ENCODE data around the gene SERPINB1.

Gene SERPINB1

GRCh38 chr6:2794171-2794730 lies 47.4 kb downstream of the SERPINB1 start:
- no peak for DNase-seq (ENCODE audit: low read depth in 2 of 2)

- no peak for DNase-seq (ENCODE audit: low read depth in 2 of 2)
Observed at GRCh38 chr6:2793534-2794151, 48.0 kb downstream of the SERPINB1 start.

- no peak for DNase-seq (ENCODE audit: low read depth in 2 of 2)
Observed at GRCh38 chr6:2792330-2793110, 49.1 kb downstream of the SERPINB1 start.

GRCh38 chr6:2791450-2791974 lies 50.2 kb downstream of the SERPINB1 start:
- no peak for DNase-seq (ENCODE audit: low read depth in 2 of 2)

- DNase-seq (ENCODE audit: low read depth in 2 of 2) = peak in 1 of 2 donors; percentile 38
Observed at GRCh38 chr6:2790588-2791449, 50.8 kb downstream of the SERPINB1 start.

GRCh38 chr6:2786269-2786668 lies 55.4 kb downstream of the SERPINB1 start:
- DNase-seq (ENCODE audit: low read depth in 2 of 2) = no peak

GRCh38 chr6:2784930-2785329 lies 56.7 kb downstream of the SERPINB1 start:
- no peak for DNase-seq (ENCODE audit: low read depth in 2 of 2)

GRCh38 chr6:2784061-2784460 lies 57.6 kb downstream of the SERPINB1 start:
- no peak for DNase-seq (ENCODE audit: low read depth in 2 of 2)

GRCh38 chr6:2783188-2783963 lies 58.3 kb downstream of the SERPINB1 start:
- DNase-seq (ENCODE audit: low read depth in 2 of 2) = no peak

GRCh38 chr6:2782825-2783187 lies 58.9 kb downstream of the SERPINB1 start:
- no peak for DNase-seq (ENCODE audit: low read depth in 2 of 2)

GRCh38 chr6:2782356-2782708 lies 59.3 kb downstream of the SERPINB1 start:
- no peak for DNase-seq (ENCODE audit: low read depth in 2 of 2)
